MCF 10A (cell line): ENCODE results near the gene SPN. TPM values are rescaled to one million over a fixed set of nuclear protein-coding genes. Genes with fewer than 3 reads are reported as not detected.
"Not testable (repeated sequence)": the region's sequence is repeated elsewhere in the genome, so short reads cannot be mapped to it uniquely, and the experiment has no call there.

ENCODE experiments used
- BruUV-seq: library from RNA; stranded (reverse); fragments of 400-500 nt; replicated peaks from 2 replicates; lab custom pipeline; 2021; lab: Mats Ljungman, UMichigan
- CTCF ChIA-PET: fragments of 300-600 bp; sonication (Branson Sonifier 250); formaldehyde crosslinking; extraction: SDS; loops from one replicate; lab custom pipeline; 2021; ENCODE audit warnings: antibody characterized with exemption, inconsistent platforms; lab: Yijun Ruan, JAX
- POLR2A ChIA-PET: fragments of 300-600, 350-650 bp; sonication (Branson Sonifier 250); formaldehyde crosslinking; extraction: SDS; loops from one replicate; lab custom pipeline; 2020; ENCODE audit warnings: antibody characterized with exemption, inconsistent platforms; lab: Yijun Ruan, JAX
- DNase-seq: peaks from one replicate; pipeline ENCODE4 v3.0.0-alpha.2; 2018; ENCODE audit not compliant: unreplicated experiment
- H3K27ac Mint-ChIP-seq: one replicate; pipeline ENCODE4 v1.8.0; 2022; ENCODE audit warnings: mild to moderate bottlenecking, low read depth, mixed read lengths; ENCODE audit not compliant: unreplicated experiment
- H3K27me3 Mint-ChIP-seq: one replicate; pipeline ENCODE4 v1.8.0; 2022; ENCODE audit warnings: mixed read lengths; ENCODE audit not compliant: insufficient read depth, unreplicated experiment
- H3K36me3 Mint-ChIP-seq: one replicate; pipeline ENCODE4 v1.8.0; 2022; ENCODE audit warnings: mild to moderate bottlenecking, moderate library complexity, mixed read lengths; ENCODE audit not compliant: insufficient read depth, unreplicated experiment
- H3K4me1 Mint-ChIP-seq: one replicate; pipeline ENCODE4 v1.8.0; 2022; ENCODE audit warnings: mixed read lengths; ENCODE audit not compliant: insufficient read depth, unreplicated experiment
- H3K4me3 Mint-ChIP-seq: one replicate; pipeline ENCODE4 v1.8.0; 2022; ENCODE audit warnings: mild to moderate bottlenecking, moderate library complexity, mixed read lengths; ENCODE audit not compliant: unreplicated experiment
- H3K9me3 Mint-ChIP-seq: one replicate; pipeline ENCODE4 v1.8.0; 2022; ENCODE audit warnings: mixed read lengths; ENCODE audit not compliant: unreplicated experiment
- CTCF ChIP-seq: fragments of 200-600 bp; IDR thresholded peaks from one replicate; pipeline ENCODE4 v1.8.0; 2022; ENCODE audit warnings: antibody characterized with exemption, mild to moderate bottlenecking; ENCODE audit not compliant: unreplicated experiment
- intact Hi-C: fragments of 100-400 bp; cut with micrococcal nuclease; formaldehyde crosslinking; loops from 2 replicates; pipeline ENCODE4 v1.14.1; 2022
- total RNA-seq: library from RNA; stranded (reverse); gene quantifications from 2 replicates; pipeline ENCODE4 v1.2.3, GENCODE V29; 2022

Gene SPN
- total RNA-seq, 1 experiment from 2014 or later, result not detected

DNA sequence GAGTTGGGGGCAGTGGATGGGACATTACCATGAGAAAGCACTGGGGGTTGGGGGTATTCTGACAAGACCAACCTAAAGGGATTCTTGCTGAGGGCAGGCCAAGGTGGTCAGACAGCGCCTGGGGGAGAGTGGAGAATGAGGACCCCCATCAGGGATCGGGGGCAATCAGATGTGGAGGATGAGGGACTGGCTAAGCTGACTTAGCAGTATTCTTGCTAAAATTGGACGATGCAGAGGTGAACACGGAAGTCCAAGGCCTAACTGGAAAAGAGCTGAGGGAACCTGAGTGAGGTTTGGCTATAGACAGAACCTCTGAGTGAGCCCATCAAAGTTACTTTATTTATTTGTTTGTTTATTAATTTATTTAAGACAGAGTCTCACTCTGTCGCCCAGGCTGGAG, 25.1 kb downstream of the SPN start:
- H3K9me3 Mint-ChIP-seq, result no peaks in the 10 kb centered on the region
- DNase-seq, result no peak
- no peaks in the 10 kb centered on the region for H3K4me1 Mint-ChIP-seq
- POLR2A ChIA-PET, result no interaction called here
- H3K27ac Mint-ChIP-seq, result no peak overlapping the region
- TF ChIP-seq CTCF, result no peak
- intact Hi-C loops, result no loop called here
- no peaks in the 10 kb centered on the region for H3K36me3 Mint-ChIP-seq
- CTCF ChIA-PET, result interaction anchor here (1.5 to 1.7 kb wide), 2 partner anchors 12 to 13 kb away, joined by 4 read pairs; no protein-coding TSS in a partner anchor
- H3K4me3 Mint-ChIP-seq, result no peak overlapping the region
- BruUV-seq, result no TSS peak
- H3K27me3 Mint-ChIP-seq, result no peaks in the 10 kb centered on the region

GRCh38 chr16:29689490-29690351, 26.7 kb downstream of the SPN start:
- DNase-seq, H3K27me3 Mint-ChIP-seq, H3K9me3 Mint-ChIP-seq, intact Hi-C loops, H3K36me3 Mint-ChIP-seq, H3K4me1 Mint-ChIP-seq, BruUV-seq, H3K27ac Mint-ChIP-seq, H3K4me3 Mint-ChIP-seq, POLR2A ChIA-PET: not testable (repeated sequence)
- CTCF ChIA-PET, result interaction anchor here (1.7 kb wide), 1 partner anchor 10 kb away, joined by 4 read pairs; no protein-coding TSS in a partner anchor

DNA sequence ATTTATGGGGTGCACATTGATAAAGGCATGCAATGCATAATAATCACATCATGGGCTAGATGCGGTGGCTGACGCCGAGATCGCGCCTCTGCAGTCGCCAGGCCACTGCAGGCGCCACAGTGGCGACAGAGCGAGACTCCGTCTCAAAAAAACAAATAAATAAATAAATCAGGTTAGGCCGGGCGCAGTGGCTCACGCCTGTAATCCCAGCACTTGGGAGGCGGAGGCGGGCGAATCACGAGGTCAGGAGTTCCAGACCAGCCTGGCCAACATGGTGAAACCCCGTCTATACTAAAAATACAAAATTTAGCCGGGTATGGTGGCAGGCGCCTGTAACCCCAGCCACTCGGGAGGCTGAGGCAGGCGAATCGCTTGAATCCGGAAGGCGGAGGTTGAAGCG, 29.6 kb downstream of the SPN start:
- CTCF ChIA-PET, result interaction anchor here (1.2 kb wide), 1 partner anchor 286 kb away, joined by 4 read pairs; no protein-coding TSS in a partner anchor
- BruUV-seq, POLR2A ChIA-PET, H3K4me3 Mint-ChIP-seq, H3K27me3 Mint-ChIP-seq, DNase-seq, H3K27ac Mint-ChIP-seq, H3K36me3 Mint-ChIP-seq, H3K4me1 Mint-ChIP-seq, H3K9me3 Mint-ChIP-seq, intact Hi-C loops: not testable (repeated sequence)

DNA sequence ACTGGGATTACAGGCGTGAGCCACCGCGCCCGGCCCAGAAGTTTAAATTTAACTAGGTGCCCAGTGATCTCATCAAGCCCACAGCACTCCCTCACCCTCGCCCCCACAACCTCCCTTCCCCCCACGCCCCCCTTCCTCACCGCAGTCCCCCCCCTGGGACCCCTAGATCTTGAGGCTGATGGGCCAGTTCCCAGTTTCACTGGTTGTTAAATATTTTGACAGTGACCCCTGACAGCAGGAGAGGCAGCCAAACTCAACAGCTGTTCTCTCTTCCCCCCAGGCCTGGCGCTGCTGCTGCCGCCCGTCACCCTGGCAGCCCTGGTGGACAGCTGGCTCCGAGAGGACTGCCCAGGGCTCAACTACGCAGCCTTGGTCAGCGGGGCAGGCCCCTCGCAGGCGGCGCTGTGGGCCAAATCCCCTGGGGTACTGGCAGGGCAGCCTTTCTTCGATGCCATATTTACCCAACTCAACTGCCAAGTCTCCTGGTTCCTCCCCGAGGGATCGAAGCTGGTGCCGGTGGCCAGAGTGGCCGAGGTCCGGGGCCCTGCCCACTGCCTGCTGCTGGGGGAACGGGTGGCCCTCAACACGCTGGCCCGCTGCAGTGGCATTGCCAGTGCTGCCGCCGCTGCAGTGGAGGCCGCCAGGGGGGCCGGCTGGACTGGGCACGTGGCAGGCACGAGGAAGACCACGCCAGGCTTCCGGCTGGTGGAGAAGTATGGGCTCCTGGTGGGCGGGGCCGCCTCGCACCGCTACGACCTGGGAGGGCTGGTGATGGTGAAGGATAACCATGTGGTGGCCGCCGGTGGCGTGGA, 31.5 kb downstream of the SPN start:
- CTCF ChIA-PET, result interaction anchor here (0.6 kb wide), 4 partner anchors 13 to 369 kb away, joined by 3 to 4 read pairs (median 3); no protein-coding TSS in a partner anchor

GRCh38 chr16:29695675-29696074, 32.6 kb downstream of the SPN start:
- H3K36me3 Mint-ChIP-seq, intact Hi-C loops, H3K27ac Mint-ChIP-seq, DNase-seq, H3K9me3 Mint-ChIP-seq, H3K4me3 Mint-ChIP-seq, BruUV-seq, POLR2A ChIA-PET, H3K4me1 Mint-ChIP-seq: not testable (repeated sequence)
- peaks cover 22% of the 10 kb centered on the region for H3K27me3 Mint-ChIP-seq
- CTCF ChIA-PET, result interaction anchor here (0.6 kb wide), 2 partner anchors 11 to 301 kb away, joined by 3 read pairs; no protein-coding TSS in a partner anchor

More for the DNA sequence above, 31.5 kb downstream of the SPN start:
- Mint-ChIP-seq H3K27ac (no peak overlapping the region), H3K9me3 (no peaks in the 10 kb centered on the region), H3K36me3 (no peaks in the 10 kb centered on the region), H3K4me1 (no peaks in the 10 kb centered on the region), H3K4me3 (no peak overlapping the region), H3K27me3 (peaks cover 20% of the 10 kb centered on the region)
- POLR2A ChIA-PET, result no interaction called here
- no TSS peak for BruUV-seq
- intact Hi-C loops, result no loop called here
- DNase-seq, result no peak
- TF ChIP-seq CTCF, result no peak
